NCI-H2081 treated with DMSO at 0.1 percent for 48 hours (cell line): ENCODE results near the gene STK40.

ENCODE experiments used
- DNase-seq: peaks from one replicate; lab custom pipeline; 2025; lab: John Stamatoyannopoulos, UW

STK40 gene

GRCh38 chr1:36343651-36344394, 41.9 kb downstream of the STK40 start:
- no peak for DNase-seq

GRCh38 chr1:36342426-36343185, 43.1 kb downstream of the STK40 start:
- DNase-seq, result no peak

GRCh38 chr1:36341626-36342320, 44.0 kb downstream of the STK40 start:
- no peak for DNase-seq

- DNase-seq, result no peak
These were observed 46.1 kb downstream of the STK40 start for GRCh38 chr1:36339615-36340014.

- no peak for DNase-seq
These were observed 46.5 kb downstream of the STK40 start for GRCh38 chr1:36339215-36339614.

- DNase-seq, result no peak
These were observed 47.9 kb downstream of the STK40 start for GRCh38 chr1:36337830-36338229.

- DNase-seq, result no peak
These were observed 54.8 kb downstream of the STK40 start for GRCh38 chr1:36330940-36331339.

GRCh38 chr1:36329817-36330216, 55.9 kb downstream of the STK40 start:
- DNase-seq, result no peak

GRCh38 chr1:36328713-36329112, 57.0 kb downstream of the STK40 start:
- DNase-seq, result no peak

- no peak for DNase-seq
These were observed 57.6 kb downstream of the STK40 start for GRCh38 chr1:36328088-36328480.

- no peak for DNase-seq
These were observed 58.2 kb downstream of the STK40 start for GRCh38 chr1:36327421-36328087.

GRCh38 chr1:36326499-36326898, 59.2 kb downstream of the STK40 start:
- DNase-seq, result no peak

GRCh38 chr1:36324353-36324703, 61.4 kb downstream of the STK40 start:
- no peak for DNase-seq

- DNase-seq, result no peak
These were observed 61.9 kb downstream of the STK40 start, which contains the start of gene EVA1B for GRCh38 chr1:36323636-36324352. TSS of gene EVA1B (minus strand) at chr1:36323645. CDS start at chr1:36323037, 608 bp downstream.

- no peak for DNase-seq
These were observed 62.7 kb downstream of the STK40 start for GRCh38 chr1:36322786-36323635.

- DNase-seq, result no peak
These were observed 63.5 kb downstream of the STK40 start for GRCh38 chr1:36322041-36322785.

GRCh38 chr1:36321119-36321951, 64.4 kb downstream of the STK40 start:
- DNase-seq, result no peak

GRCh38 chr1:36320767-36321118, 65.0 kb downstream of the STK40 start:
- no peak for DNase-seq

- no peak for DNase-seq
These were observed 65.4 kb downstream of the STK40 start for GRCh38 chr1:36320291-36320761.
